Natural killer cell treated with Interleukin-12 subunit alpha and Interleukin-12 subunit beta and Interleukin-15 and Interleukin-18, amount 100 ng/mL, for 72 hours (primary cell): ENCODE measurements around the gene KCNQ5. TPM values are rescaled to one million over a fixed set of nuclear protein-coding genes. Genes with fewer than 3 reads are reported as not detected.
"Not testable (repeated sequence)": the region's sequence is repeated elsewhere in the genome, so short reads cannot be mapped to it uniquely, and the experiment has no call there.

ENCODE experiments used
- ATAC-seq, 2 donors: fragments of 150-1000 bp; cut with Tn5 transposase in 1 of 2; sonication (Bioruptor Pico), chemical (Tn5 transposase) in 1 of 2; 2 replicates each; pipeline ENCODE4 v1.10.0; 2021
- DNase-seq: peaks from one replicate; pipeline ENCODE4 v3.0.0; 2022; ENCODE audit warnings: low spot score
- H3K27ac Mint-ChIP-seq, 2 donors: 1 replicate in 1 of 2; 2 replicates in 1 of 2; pipeline ENCODE4 v1.8.0; 2022; ENCODE audit warnings: mixed read lengths in 2 of 2, mild to moderate bottlenecking in 1 of 2, moderate library complexity in 1 of 2
- H3K27me3 Mint-ChIP-seq, 2 donors: 1 replicate in 1 of 2; 2 replicates in 1 of 2; pipeline ENCODE4 v1.8.0; 2022; ENCODE audit warnings: mixed read lengths in 2 of 2
- H3K36me3 Mint-ChIP-seq: one replicate; pipeline ENCODE4 v1.8.0; 2022; ENCODE audit warnings: mixed read lengths
- H3K4me1 Mint-ChIP-seq, 2 donors: 1 replicate in 1 of 2; 2 replicates in 1 of 2; pipeline ENCODE4 v1.8.0; 2022; ENCODE audit warnings: low read depth in 2 of 2, mixed read lengths in 2 of 2, mild to moderate bottlenecking in 1 of 2
- H3K4me3 Mint-ChIP-seq: one replicate; pipeline ENCODE4 v1.8.0; 2022; ENCODE audit warnings: mixed read lengths
- H3K9me3 Mint-ChIP-seq: 2 replicates; pipeline ENCODE4 v1.8.0; 2022; ENCODE audit warnings: mixed read lengths
- total RNA-seq, 2 donors: library from RNA; stranded (reverse); gene quantifications; one replicate each; pipeline ENCODE4 v1.2.3, GENCODE V29; 2022

The KCNQ5 gene
- total RNA-seq, 2 donors from 2014 or later: 3.8 to 13.3 TPM

DNA sequence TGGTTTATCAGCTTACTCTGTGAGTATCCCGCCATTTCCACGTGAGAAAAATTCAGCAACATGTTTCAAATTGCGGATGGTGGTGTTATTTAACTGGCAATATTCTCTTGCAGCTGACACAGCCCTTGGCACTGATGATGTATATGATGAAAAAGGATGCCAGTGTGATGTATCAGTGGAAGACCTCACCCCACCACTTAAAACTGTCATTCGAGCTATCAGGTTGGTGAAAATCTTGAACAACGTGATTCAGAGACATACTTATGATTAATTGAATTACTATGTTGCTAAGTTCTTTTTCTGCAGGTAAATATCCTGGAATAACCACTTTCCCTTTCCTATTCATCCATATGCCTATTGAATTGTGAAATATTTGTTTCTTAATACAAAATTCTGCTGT, 547.8 kb downstream of the KCNQ5 start:
- no peaks in the 10 kb centered on the region for H3K9me3 Mint-ChIP-seq
- no peak for ATAC-seq
- no peak overlapping the region for H3K27ac Mint-ChIP-seq
- H3K27me3 Mint-ChIP-seq: no peaks in the 10 kb centered on the region
- no peak overlapping the region for H3K4me3 Mint-ChIP-seq
- no peaks in the 10 kb centered on the region for H3K4me1 Mint-ChIP-seq
- H3K36me3 Mint-ChIP-seq: no peaks in the 10 kb centered on the region
- DNase-seq: no peak

- Mint-ChIP-seq H3K9me3 (no peaks in the 10 kb centered on the region), H3K36me3 (no peaks in the 10 kb centered on the region), H3K27me3 (no peaks in the 10 kb centered on the region), H3K27ac (no peak overlapping the region), H3K4me1 (no peaks in the 10 kb centered on the region), H3K4me3 (no peak overlapping the region)
- DNase-seq: no peak
- no peak for ATAC-seq
Observed at GRCh38 chr6:73174646-73175045, 552.8 kb downstream of the KCNQ5 start.

DNA sequence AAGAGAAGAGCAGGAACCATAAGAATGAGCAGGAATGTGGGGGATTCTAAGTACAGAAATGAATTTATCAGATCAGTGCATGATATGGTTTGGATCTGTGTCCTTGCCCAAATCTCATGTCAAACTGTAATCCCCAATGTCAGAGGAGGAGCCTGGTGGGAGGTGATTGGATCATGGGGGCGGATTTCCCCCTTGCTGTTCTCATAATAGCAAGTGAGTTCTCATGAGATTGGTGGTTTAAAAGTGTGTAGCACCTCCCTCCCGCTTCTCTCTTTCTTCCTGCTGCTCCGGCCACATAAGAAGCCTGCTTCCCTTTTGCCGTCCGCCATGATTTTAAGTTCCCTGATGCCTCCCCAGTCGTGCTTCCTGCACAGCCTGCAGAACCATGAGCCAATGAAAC, 554.2 kb downstream of the KCNQ5 start:
- no peak for DNase-seq

DNA sequence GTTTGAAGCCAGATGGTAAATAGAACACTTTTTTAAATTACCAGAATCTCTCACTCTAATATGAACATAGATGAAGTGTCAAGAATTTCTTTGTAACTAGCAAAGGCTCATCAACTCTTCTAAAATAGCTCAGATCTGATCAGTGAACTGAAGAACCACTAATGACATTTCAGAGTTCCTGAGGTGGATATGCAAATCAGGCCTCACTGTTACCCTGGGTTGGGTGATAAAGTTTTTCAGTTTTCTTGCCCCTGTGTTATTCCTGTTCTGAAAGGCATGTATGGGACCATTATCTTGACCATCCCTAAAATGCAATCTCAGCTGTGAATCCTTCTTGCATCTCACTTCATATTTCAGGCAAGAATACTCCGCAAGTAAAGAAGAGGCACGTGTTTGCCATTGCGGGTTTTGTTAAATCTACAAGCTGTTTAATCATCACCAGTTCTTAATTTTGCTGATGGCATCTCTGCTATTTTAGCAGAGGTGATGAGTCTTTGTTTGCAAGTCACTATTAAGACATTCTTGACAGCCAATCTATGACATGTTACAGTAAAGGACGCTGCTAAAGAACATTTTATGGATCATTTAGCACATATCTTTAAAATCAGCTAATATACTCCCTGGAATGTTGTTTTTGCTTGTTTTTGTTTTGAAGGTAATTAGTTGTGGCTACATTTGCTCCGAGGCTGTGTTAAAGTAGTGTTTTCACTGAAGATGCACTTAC, 555.5 kb downstream of the KCNQ5 start:
- ATAC-seq (no peak), DNase-seq (no peak)
- peaks cover 4 to 5% of the 10 kb centered on the region in 2 donors for H3K4me1 Mint-ChIP-seq
- no peaks in the 10 kb centered on the region for H3K36me3 Mint-ChIP-seq
- no peak overlapping the region for H3K27ac Mint-ChIP-seq
- H3K9me3 Mint-ChIP-seq: no peaks in the 10 kb centered on the region
- no peak overlapping the region for H3K4me3 Mint-ChIP-seq
- H3K27me3 Mint-ChIP-seq: no peaks in the 10 kb centered on the region

More for the DNA sequence above, 554.2 kb downstream of the KCNQ5 start:
- no peaks in the 10 kb centered on the region for H3K27me3 Mint-ChIP-seq
- H3K36me3 Mint-ChIP-seq: no peaks in the 10 kb centered on the region
- no peak overlapping the region for H3K4me3 Mint-ChIP-seq
- no peak for ATAC-seq
- H3K4me1 Mint-ChIP-seq: peaks cover 4 to 5% of the 10 kb centered on the region in 2 donors
- no peaks in the 10 kb centered on the region for H3K9me3 Mint-ChIP-seq
- H3K27ac Mint-ChIP-seq: no peak overlapping the region

GRCh38 chr6:73180076-73180738, 558.3 kb downstream of the KCNQ5 start:
- Mint-ChIP-seq H3K4me3 (no peak overlapping the region), H3K4me1 (peaks cover 4 to 5% of the 10 kb centered on the region in 2 donors), H3K9me3 (no peaks in the 10 kb centered on the region), H3K27me3 (no peaks in the 10 kb centered on the region), H3K27ac (no peak overlapping the region), H3K36me3 (no peaks in the 10 kb centered on the region)
- DNase-seq (no peak), ATAC-seq (no peak)

DNA sequence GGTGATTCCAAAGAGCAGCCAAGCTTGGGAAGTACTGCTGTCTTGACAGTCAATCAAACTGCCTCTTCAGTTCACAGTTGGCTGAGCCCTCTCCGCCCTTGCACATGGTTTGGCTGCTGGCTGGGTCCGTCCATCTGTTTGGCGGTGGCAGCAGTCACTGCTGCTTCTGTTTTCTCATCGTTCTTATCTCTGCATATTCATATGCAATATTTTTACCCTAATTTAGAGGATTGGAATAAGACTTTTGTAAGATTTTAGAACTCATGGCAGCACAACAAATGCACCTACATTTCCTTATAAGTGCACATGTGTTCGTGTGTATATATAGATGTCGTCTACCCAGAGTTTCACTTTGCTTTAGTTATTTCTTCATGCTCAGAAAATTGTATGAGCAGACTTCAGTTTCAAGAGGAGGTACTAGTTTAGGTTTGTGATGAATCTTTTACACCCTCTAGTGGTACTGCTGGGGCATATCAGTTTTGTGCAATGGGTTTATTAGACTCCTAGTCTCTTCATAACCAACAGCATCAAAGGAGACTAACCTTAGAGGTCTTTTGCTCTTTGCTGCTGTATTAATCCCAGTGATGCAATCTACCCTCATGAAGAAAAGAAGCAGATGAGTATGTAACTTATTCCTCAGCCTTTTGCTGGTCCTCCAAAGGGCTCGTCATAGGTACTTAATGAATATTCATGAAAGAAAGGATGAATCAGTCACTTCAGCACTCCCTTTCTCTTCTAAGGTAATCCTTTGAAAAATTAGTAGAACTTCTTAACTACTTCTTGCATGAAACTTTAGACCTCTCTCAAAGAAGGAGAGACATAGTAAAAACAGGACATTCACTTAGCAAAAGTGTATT, 559.1 kb downstream of the KCNQ5 start:
- Mint-ChIP-seq H3K27me3 (no peaks in the 10 kb centered on the region), H3K36me3 (no peaks in the 10 kb centered on the region), H3K4me1 (peaks cover 4 to 5% of the 10 kb centered on the region in 2 donors), H3K4me3 (peak overlapping the region; percentile 55), H3K9me3 (no peaks in the 10 kb centered on the region), H3K27ac (no peak overlapping the region)
- no peak for DNase-seq
- peak; percentile 68 to 76 for ATAC-seq

DNA sequence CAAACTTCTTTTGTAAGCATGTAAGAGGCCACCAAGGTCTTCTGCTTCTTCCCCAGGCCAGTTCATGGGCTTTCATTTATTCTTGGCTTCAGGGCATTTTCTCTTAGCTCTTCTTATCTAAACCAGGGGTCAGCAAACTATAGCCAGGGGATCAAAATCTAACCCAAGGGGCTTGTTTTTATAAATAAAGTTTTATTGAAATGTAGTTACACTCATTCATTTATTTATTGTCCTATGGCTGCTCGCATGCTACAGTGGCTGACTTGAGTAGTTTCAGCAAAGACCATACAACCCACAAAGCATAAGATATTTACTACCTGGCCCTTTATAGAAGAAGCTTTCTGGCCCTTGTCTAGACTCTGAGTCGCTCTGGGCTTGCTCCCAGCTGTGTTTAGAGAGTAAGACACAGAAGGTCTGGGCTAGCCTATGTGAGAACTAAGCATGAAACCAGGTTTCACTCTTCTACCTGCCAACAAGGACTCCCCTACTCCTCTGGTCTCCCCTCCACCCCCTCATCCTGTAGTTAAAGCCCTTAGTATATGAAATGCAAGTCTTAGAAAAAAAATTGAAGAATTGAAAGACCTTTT, 560.2 kb downstream of the KCNQ5 start:
- DNase-seq (no peak), ATAC-seq (no peak)
- H3K27ac Mint-ChIP-seq: no peak overlapping the region
- no peaks in the 10 kb centered on the region for H3K27me3 Mint-ChIP-seq
- H3K36me3 Mint-ChIP-seq: no peaks in the 10 kb centered on the region
- peaks cover 4 to 5% of the 10 kb centered on the region in 2 donors for H3K4me1 Mint-ChIP-seq
- no peak overlapping the region for H3K4me3 Mint-ChIP-seq
- no peaks in the 10 kb centered on the region for H3K9me3 Mint-ChIP-seq

DNA sequence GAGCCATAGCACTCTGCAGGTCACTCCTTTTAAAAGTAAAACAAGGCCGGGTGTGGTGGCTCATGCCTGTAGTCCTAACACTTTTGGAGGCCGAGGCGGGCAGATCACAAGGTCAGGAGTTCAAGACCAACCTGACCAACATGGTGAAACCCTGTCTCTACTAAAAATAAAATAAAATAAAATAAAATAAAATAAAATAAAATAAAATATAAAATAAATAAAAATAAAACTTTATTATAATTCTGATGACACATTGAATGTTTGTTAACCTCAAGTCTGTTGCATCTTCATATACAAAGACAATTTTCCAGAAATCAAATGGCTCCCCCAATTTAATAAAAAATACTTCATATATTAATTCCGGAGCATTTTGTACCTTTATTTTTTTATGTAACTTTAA, 571.4 kb downstream of the KCNQ5 start:
- not testable (repeated sequence) for H3K36me3 Mint-ChIP-seq, DNase-seq, H3K27ac Mint-ChIP-seq, H3K4me3 Mint-ChIP-seq, ATAC-seq, H3K4me1 Mint-ChIP-seq, H3K9me3 Mint-ChIP-seq, H3K27me3 Mint-ChIP-seq

DNA sequence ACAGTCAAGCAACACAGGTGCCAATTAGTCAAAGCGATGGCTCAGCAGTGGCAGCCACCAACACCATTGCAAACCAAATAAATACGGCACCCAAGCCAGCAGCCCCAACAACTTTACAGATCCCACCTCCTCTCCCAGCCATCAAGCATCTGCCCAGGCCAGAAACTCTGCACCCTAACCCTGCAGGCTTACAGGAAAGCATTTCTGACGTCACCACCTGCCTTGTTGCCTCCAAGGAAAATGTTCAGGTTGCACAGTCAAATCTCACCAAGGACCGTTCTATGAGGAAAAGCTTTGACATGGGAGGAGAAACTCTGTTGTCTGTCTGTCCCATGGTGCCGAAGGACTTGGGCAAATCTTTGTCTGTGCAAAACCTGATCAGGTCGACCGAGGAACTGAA, 572.9 kb downstream of the KCNQ5 start:
- H3K4me3 Mint-ChIP-seq: no peak overlapping the region

GRCh38 chr6:73200247-73200646, 578.4 kb downstream of the KCNQ5 start:
- no peak for ATAC-seq
- H3K36me3 Mint-ChIP-seq: no peaks in the 10 kb centered on the region
- no peak overlapping the region for H3K27ac Mint-ChIP-seq
- no peak for DNase-seq
- H3K4me1 Mint-ChIP-seq: no peaks in the 10 kb centered on the region
- no peak overlapping the region for H3K4me3 Mint-ChIP-seq
- H3K27me3 Mint-ChIP-seq: no peaks in the 10 kb centered on the region
- no peaks in the 10 kb centered on the region for H3K9me3 Mint-ChIP-seq

More for the DNA sequence above, 572.9 kb downstream of the KCNQ5 start:
- no peak overlapping the region for H3K27ac Mint-ChIP-seq
- H3K9me3 Mint-ChIP-seq: no peaks in the 10 kb centered on the region
- ATAC-seq (no peak), DNase-seq (no peak)
- no peaks in the 10 kb centered on the region for H3K27me3 Mint-ChIP-seq
- H3K4me1 Mint-ChIP-seq: no peaks in the 10 kb centered on the region
- H3K36me3 Mint-ChIP-seq: no peaks in the 10 kb centered on the region

DNA sequence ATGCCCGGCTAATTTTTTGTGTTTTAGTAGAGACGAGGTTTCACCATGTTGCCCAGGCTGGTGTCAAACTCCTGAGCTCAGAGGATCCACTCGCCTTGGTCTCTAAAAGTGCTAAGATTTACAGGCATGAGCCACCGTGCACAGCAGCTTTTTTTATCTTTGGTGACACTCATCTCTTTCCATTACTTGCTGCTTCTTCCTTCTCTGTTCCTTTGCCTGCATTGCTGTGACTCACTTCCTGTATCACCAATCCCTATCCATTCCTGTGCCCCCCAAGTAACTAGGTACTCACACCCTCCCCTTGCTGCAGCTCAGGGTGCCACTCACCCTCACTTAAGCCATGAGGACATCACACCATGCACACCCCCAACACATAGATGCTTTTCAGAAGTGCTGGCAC, 578.9 kb downstream of the KCNQ5 start:
- Mint-ChIP-seq H3K27ac (no peak overlapping the region), H3K9me3 (no peaks in the 10 kb centered on the region), H3K4me3 (no peak overlapping the region), H3K36me3 (no peaks in the 10 kb centered on the region), H3K4me1 (no peaks in the 10 kb centered on the region), H3K27me3 (no peaks in the 10 kb centered on the region)
- DNase-seq: no peak
- peak in 1 of 2 donors; percentile 45 for ATAC-seq

- H3K4me3 Mint-ChIP-seq: no peak overlapping the region
- DNase-seq: no peak
- no peak overlapping the region for H3K27ac Mint-ChIP-seq
- H3K9me3 Mint-ChIP-seq: no peaks in the 10 kb centered on the region
- no peak for ATAC-seq
- peaks cover 3 to 9% of the 10 kb centered on the region in 2 donors for H3K27me3 Mint-ChIP-seq
- no peaks in the 10 kb centered on the region for H3K4me1 Mint-ChIP-seq
- no peaks in the 10 kb centered on the region for H3K36me3 Mint-ChIP-seq
Observed at GRCh38 chr6:73203098-73203497, 581.2 kb downstream of the KCNQ5 start.

GRCh38 chr6:73204252-73204651, 582.4 kb downstream of the KCNQ5 start:
- no peak overlapping the region for H3K4me3 Mint-ChIP-seq
- peaks cover 3 to 9% of the 10 kb centered on the region in 2 donors for H3K27me3 Mint-ChIP-seq
- ATAC-seq: no peak
- H3K36me3 Mint-ChIP-seq: no peaks in the 10 kb centered on the region
- no peak overlapping the region for H3K27ac Mint-ChIP-seq
- no peak for DNase-seq
- H3K4me1 Mint-ChIP-seq: no peaks in the 10 kb centered on the region
- H3K9me3 Mint-ChIP-seq: no peaks in the 10 kb centered on the region
